Activated CD4-positive, alpha-beta T cell treated with anti-CD3 and anti-CD28 coated beads, Interleukin-10, Interleukin-2, amounts not matched to agents 100 ng/mL and 50 ng/mL, durations not matched to agents 16 hours and 8 hours (primary cell): ENCODE data around the gene PTPRD.

Source experiments
- DNase-seq: peaks from one replicate; pipeline ENCODE4 v3.0.0-alpha.2; 2020

Gene PTPRD

GRCh38 chr9:10612641-10613398, at the start of gene PTPRD:
Gene PTPRD, minus strand, starts transcription at chr9:10613002.
- peak; percentile 59 for DNase-seq

DNA sequence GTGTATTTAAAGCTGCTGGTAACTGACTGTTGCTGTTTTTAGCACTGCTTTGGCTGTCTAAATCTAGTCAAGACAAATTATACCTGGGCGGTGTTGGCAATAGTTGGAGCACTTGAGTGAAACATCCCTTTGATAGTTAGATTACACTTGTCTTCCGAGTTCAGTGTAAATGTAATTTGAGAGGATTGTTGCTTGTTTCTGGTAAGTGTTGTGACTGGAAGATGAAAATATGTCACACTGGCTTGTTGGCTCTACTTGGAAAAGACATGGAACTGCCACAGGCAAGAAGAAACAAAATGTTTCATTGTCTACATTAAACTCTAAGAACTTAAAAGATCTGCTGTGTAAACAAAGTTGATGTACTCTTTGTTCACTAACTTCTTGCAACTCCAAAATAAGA, 49.2 kb upstream of the PTPRD start:
- DNase-seq: no peak

DNA sequence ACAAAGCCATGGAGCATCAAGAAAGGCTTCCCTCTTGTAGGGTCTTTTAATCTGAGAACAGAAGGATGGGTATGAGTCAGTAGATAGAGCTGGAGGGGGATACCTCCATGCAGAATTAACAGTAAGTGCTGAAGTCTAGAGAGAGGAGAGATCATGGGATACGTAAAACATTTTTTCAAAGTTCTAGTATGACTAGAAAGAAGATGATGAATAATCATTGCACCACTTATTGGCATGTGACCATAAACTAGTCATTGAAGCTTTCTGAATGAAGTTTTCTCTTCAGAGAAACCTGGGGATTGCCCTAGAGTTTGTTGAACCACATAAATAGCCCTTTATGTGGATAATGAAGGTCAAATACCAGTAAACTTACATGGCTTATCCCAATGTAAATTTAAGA, 48.6 kb upstream of the PTPRD start:
- DNase-seq: no peak

DNA sequence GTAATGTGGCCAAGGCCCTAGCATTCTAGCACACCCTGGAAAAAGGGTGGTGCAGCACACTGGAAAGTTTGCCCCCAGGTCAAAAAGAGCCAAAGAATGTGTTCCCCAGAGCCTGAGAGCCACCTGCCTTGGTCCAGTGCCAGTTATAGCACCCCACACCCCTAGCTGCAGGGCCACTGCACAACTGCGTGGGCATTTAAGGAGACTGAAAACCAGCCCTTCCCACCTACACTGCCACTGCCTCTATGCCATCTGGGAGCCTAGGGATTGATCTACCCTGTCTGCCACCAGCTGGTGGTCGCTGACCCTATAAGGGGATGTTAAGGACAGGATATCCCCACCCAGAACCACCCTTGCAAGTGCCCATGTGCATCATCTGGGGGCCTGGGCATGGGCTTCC, 38.2 kb upstream of the PTPRD start:
- DNase-seq: no peak

DNA sequence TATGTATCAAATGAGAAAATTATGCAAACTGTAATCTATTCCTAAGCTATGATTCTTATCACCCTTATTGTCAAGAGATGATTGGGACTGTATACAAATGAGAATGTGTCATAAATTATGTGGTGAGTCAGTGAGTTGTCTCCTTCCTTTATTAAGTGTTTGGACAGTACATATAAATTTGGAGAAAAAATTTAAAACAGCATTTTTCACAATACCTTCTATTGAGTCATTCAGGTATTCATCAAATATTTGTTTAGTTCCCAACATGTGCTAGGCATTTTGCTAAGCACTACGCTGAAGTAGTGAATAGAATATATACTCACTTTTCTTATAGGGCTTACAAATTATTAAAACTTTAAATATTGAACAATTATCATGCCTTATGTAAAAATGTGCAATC, 36.3 kb upstream of the PTPRD start:
- no peak for DNase-seq

GRCh38 chr9:10633785-10634184, 21.0 kb upstream of the PTPRD start:
- no peak for DNase-seq

GRCh38 chr9:10614196-10614800, 1.5 kb upstream of the PTPRD start:
- DNase-seq: no peak

DNA sequence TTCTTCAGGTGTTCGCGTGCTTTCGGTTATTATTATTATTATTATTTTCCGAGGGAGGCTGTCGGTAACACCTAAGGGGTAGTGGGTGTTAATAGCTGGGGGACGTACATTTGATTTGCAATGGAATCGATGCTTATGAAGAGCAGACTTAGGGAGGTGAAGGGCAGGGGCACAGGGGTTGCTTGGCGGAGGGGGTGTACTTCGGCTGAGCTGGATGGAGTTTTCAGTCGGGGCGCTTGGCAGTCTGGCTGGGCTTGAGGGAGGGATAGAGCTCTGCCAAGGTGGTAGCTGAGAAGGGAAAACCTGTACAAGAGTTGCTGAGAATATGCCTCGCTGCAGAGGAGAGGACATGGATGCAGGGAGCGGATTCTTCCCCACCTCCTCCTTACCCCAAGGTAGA, 617 bp upstream of the PTPRD start:
- DNase-seq: no peak

DNA sequence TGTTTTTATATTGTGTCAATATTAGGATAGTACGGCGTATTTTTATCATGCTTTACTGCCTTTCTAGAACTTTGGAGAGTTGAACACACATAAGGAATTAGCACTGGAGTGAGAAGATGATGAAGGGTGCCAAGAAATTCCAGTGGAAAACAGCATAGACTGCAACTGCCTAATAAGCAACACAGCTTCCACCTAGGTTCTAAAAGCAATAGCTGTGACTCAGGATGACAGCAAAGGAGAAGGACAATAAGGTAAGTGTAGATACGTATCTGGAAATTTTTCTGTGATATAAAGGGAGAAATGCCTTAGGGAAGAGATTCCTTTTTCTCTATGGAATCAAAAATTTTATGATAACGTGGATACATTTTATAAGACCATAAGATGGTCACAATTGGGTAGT, 7.4 kb downstream of the PTPRD start:
- no peak for DNase-seq

- no peak for DNase-seq
These were observed 7.9 kb downstream of the PTPRD start for GRCh38 chr9:10604927-10605326.

- DNase-seq: no peak
These were observed 15.0 kb downstream of the PTPRD start for GRCh38 chr9:10597801-10598200.

DNA sequence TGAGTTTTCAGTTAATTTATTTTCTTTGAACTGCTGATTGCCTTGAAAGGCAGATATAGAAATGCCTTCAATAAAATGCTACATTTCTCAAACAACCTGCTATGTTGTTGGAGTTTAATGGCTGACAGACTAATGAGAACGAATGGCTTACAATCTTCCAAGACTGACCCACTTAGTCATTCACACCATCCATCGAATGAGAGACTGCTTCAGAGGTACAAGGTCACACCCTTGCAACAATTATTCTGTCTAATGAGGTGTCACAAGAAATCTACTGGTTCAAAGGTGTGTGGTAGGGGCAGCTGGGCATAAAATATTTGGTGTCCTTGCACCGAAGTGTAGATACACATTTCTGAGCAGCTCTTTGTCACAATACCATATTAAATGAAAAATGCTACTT, 18.3 kb downstream of the PTPRD start:
- DNase-seq: no peak

DNA sequence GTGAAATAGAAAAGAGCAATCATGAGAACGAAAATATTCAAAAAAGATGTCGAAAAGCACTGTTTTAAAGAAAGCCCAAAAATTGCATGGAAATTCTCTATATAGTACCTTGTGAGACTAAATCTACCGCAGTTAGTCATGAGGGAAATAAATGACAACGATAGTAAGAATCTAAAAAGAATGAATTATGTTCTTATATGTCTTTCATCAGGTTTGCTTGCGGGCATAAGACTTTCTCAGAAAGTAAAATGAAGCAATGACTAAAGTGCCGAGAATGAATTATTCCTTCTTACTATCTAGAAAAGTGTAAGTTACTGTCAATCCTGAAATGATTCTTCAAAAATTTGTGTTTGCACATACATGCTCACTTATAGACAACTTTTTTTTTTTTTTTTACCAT, 26.4 kb downstream of the PTPRD start:
- no peak for DNase-seq

DNA sequence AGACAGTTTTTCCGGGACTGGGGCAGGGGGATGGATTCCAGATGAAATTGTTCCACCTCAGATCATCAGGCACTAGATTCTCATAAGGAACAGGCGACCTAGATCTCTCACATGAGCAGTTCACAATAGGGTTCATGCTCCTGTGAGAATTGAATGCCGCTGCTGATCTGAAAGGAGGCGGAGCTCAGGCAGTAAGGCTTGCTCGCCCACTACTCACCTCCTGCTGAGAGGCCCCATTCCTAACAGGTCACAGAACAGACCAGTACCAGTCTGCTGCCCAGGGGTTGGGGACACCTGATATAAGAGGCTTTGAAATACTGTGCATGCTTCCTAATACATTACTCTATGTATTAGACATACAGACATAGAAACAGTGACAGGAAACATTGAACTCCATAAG, 41.1 kb downstream of the PTPRD start:
- no peak for DNase-seq

DNA sequence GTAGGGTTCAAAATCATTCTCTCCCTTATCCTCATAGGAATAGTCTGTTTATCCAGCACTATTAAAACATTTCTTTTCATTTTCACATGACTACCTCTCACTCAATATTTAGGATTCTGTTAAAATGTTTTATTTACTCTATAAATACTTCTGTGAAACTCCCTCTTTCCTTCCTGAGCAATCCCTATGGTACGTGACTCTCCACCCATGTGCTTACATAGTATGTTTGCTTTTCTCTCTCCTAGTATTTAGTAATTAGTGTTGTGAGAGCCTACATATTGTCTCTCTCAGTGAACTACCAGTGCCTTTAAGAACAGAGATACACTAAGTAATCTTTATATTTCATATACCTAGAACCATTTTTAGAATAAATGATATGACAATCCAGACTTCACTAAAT, 46.0 kb downstream of the PTPRD start:
- no peak for DNase-seq

DNA sequence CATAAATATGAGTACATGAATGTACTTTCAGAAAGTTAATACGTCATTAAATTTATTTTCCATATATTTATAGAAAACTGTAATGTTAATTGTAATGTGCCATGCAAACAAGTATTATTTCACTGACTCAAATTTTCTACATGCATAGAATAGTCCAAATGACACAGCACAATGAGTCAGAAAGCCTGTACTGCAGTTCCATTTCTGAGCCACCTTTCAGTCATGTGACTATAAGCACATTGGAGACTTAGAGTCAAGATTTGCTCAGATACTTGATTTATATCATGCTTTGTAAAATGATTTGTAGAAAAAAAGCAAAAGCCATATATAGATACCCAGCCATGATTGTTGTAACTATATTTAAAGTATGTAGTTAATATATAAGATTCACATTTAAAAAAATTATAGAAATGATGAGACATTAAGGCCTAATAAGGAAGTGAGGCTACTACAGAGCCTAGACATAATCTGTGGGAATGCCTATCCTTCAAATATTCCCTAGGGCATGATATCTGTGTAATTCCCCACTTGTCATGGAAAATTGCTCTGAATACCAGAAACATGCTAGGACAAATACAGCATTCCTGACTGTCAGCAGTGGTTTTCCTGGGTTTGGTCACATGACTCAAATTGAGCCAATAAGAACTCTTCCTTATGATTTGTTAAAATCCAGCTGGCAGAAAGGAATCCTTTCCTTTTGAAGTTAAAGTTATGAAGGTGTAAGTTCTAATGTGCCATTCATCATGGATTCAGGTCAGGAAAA, 50.0 kb downstream of the PTPRD start:
- no peak for DNase-seq

- DNase-seq: no peak
These were observed 64.5 kb downstream of the PTPRD start for GRCh38 chr9:10548348-10548747.

DNA sequence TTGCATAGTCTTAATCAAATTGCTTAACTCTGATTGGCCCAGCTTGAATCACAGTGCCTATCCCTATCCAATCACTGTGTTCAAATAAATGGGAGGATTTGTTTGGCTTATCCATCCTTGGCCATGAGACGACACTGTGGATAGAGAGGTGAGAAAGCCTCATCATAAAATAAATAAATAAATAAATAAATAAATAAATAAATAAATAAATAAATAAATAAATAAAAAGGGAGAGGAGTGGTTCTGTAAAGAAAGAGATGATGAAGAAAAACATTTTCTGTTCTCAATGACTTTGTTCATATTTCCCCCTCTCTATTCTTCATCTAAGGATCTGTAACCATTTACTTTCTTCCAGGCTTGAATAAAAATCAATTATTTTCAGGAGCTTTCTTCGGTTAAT, 74.7 kb downstream of the PTPRD start:
- no peak for DNase-seq

GRCh38 chr9:10534850-10535249, 78.0 kb downstream of the PTPRD start:
- no peak for DNase-seq

DNA sequence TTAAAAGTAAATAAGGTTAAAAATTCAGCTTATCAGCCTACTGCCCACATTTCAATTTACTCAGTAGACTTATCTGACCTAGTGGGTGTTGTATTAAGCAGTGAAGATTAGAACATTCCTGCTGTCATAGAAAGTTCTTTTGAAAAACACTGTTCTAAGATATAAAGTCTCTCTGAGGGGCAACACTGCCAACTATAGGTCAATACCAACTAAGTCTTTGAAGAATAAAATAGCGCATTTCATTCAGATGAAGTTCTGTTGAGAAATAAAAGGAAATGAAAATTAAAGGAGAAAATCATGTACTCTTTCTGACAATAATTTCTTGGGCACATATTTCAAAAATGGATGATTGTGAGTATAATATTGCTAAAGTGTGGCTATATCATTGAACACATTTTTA, 86.8 kb downstream of the PTPRD start:
- no peak for DNase-seq

- DNase-seq: no peak
These were observed 89.6 kb downstream of the PTPRD start for GRCh38 chr9:10523164-10523563.

DNA sequence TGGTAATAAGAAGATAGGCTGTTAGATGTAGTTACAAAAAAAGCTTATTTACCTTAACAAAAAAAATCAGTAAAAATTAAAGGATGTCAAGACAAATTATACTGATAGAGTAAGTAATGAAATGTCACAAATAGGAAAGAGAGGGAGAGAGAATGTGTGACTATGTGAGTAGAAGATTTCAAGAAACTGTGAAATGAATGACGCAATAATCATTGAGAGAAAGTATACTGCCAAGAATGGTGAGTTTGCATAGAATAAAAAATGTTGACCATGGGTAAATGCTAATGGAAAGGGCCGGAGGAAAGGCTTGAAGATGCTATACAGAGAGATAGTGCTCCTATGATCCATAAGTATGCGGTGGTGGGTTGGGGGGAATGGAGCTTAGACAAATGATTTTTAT, 100.7 kb downstream of the PTPRD start:
- DNase-seq: no peak

GRCh38 chr9:10488937-10489336, 123.9 kb downstream of the PTPRD start:
- no peak for DNase-seq

DNA sequence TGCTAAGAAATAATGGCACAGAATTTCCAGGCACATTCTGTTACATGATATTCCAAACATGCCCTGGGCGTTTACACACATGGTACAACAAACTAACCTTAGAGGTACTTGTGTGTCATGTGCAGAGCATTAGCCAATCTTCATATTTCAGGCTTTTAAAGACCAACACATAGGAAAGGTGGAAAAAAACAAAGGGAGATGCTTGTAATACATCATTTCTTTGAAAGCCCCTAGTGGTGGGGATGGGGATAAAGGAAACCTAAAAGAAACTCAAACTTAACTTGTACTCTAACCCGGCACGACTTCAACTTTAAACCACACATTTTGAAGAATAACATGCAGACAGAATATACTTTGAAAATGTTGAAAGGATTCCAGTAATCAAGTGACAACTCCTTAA, 133.6 kb downstream of the PTPRD start:
- DNase-seq: no peak
